Vagina (tissue), 2 donors: ENCODE data around the gene POR.

Experiments used
- POLR2A ChIP-seq, 2 donors: fragments of 450-650 bp; IDR thresholded peaks; one replicate each; pipeline ENCODE4 v1.6.1; 2017; ENCODE audit warnings: antibody characterized with exemption in 2 of 2, mild to moderate bottlenecking in 2 of 2, moderate library complexity in 2 of 2
- TF ChIP-seq, protein P1 (sequence below), 3 experiments: fragments of 450-650 bp in 2 of 3; fragments of 200-600 bp in 1 of 3; sonication (generic) in 1 of 3; IDR thresholded peaks; one replicate each; pipeline ENCODE4 v1.5.1; 2017 to 2019; ENCODE audit warnings: antibody characterized with exemption in 3 of 3, mild to moderate bottlenecking in 2 of 3, moderate library complexity in 2 of 3

DNA sequence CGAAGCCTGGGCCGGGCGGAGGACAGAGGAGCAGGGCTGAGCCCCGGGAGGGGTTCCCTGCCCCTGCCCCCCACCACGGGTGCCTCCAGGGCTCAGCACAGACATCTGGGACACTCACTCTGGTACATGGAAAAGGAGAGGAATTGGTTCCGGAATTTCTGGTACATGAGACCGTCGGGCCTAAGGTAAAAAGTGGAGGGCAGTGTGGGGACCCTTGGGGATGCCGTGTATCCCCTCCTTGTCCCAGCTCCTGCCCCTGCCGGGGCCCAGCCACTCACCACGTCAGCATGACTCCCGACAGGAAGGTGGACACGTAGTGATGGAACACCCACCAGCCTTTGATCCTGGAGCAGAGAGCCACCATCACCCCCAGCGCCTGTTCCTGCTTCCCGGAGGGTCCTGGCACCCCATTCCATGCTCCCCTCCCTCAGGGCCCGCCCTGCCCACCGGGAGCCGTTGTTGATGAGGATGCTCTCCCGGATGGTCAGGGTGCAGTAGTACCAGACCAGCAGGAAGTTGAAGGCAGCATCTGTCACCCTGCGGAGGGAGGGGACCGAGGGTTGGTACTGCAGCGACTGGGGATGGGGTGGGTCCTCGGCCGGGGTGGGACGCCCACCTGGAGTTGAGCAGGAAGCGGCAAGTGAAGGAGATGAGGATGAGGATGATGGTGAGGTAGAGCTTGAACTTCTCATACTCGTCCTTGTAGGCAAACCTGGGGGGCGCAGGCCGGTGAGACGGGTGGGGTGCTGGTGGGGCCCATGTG, 73.0 kb downstream of the POR start:
- TF ChIP-seq, protein P1, sequence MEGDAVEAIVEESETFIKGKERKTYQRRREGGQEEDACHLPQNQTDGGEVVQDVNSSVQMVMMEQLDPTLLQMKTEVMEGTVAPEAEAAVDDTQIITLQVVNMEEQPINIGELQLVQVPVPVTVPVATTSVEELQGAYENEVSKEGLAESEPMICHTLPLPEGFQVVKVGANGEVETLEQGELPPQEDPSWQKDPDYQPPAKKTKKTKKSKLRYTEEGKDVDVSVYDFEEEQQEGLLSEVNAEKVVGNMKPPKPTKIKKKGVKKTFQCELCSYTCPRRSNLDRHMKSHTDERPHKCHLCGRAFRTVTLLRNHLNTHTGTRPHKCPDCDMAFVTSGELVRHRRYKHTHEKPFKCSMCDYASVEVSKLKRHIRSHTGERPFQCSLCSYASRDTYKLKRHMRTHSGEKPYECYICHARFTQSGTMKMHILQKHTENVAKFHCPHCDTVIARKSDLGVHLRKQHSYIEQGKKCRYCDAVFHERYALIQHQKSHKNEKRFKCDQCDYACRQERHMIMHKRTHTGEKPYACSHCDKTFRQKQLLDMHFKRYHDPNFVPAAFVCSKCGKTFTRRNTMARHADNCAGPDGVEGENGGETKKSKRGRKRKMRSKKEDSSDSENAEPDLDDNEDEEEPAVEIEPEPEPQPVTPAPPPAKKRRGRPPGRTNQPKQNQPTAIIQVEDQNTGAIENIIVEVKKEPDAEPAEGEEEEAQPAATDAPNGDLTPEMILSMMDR (IDR thresholded peaks at IDR 0.05) = no peak
- TF ChIP-seq POLR2A (IDR thresholded peaks at IDR 0.05) = no peak
